ENCODE results near the gene NSD1. TPM values are rescaled to one million over a fixed set of nuclear protein-coding genes. Genes with fewer than 3 reads are reported as not detected.

Gene NSD1
- total RNA-seq, 4 donors from 2014 or later, result 61.9 to 114 (median 73.9) TPM

GRCh38 chr5:177162379-177162778 is 28.8 kb downstream of the NSD1 start:
- intact Hi-C loops (cut with DNase I), result no loop called here
- no peak for TF ChIP-seq CTCF (IDR thresholded peaks at IDR 0.05)
- no peak for TF ChIP-seq POLR2A (IDR thresholded peaks at IDR 0.05)
- Histone ChIP-seq H3K27me3 (no peaks in the 10 kb centered on the region), H3K4me1 (peaks cover 20 to 39% of the 10 kb centered on the region in 2 donors), H3K4me3 (replicated peaks in 1 of 3) (no peak overlapping the region), H3K9me3 (no peaks in the 10 kb centered on the region), H3K27ac (peak overlapping the region in 1 of 3 donors; percentile 69), H3K36me3 (peaks cover 0 to 4% of the 10 kb centered on the region in 2 donors)
- 95 to 99% methylated on average over 6 of the region's 6 CpGs for WGBS, 2 donors
- DNase-seq, result no peak

GRCh38 chr5:177163500-177163899 is 29.9 kb downstream of the NSD1 start:
- peaks cover 21 to 39% of the 10 kb centered on the region in 2 donors for H3K4me1 ChIP-seq
- DNase-seq, result no peak
- no peaks in the 10 kb centered on the region for H3K27me3 ChIP-seq
- H3K36me3 ChIP-seq, result peaks cover 0 to 4% of the 10 kb centered on the region in 2 donors
- intact Hi-C loops (cut with DNase I), result no loop called here
- 97 to 100% methylated on average over 2 of the region's 2 CpGs for WGBS, 2 donors
- no peak overlapping the region for H3K4me3 ChIP-seq (replicated peaks in 1 of 3)
- TF ChIP-seq POLR2A (IDR thresholded peaks at IDR 0.05) (no peak), CTCF (IDR thresholded peaks at IDR 0.05) (no peak)
- H3K27ac ChIP-seq, result peak overlapping the region in 2 of 3 donors; percentile 62 to 69
- no peaks in the 10 kb centered on the region for H3K9me3 ChIP-seq

- Histone ChIP-seq H3K9me3 (no peaks in the 10 kb centered on the region), H3K27ac (no peak overlapping the region), H3K4me3 (replicated peaks in 1 of 3) (no peak overlapping the region), H3K36me3 (peaks cover 0 to 4% of the 10 kb centered on the region in 2 donors), H3K27me3 (no peaks in the 10 kb centered on the region), H3K4me1 (peaks cover 5 to 14% of the 10 kb centered on the region in 2 donors)
- WGBS, 2 donors, result 57 to 70% methylated on average over 15 of the region's 15 CpGs
- DNase-seq, result no peak
- intact Hi-C loops (cut with DNase I), result no loop called here
- TF ChIP-seq CTCF (IDR thresholded peaks at IDR 0.05) (no peak), POLR2A (IDR thresholded peaks at IDR 0.05) (no peak)
These were observed 35.7 kb downstream of the NSD1 start for GRCh38 chr5:177169271-177169670.

- TF ChIP-seq CTCF (IDR thresholded peaks at IDR 0.05) (no peak), POLR2A (IDR thresholded peaks at IDR 0.05) (no peak)
- H3K27ac ChIP-seq, result peak overlapping the region in 1 of 3 donors; percentile 43
- H3K27me3 ChIP-seq, result no peaks in the 10 kb centered on the region
- no peaks in the 10 kb centered on the region for H3K36me3 ChIP-seq
- no peak overlapping the region for H3K4me3 ChIP-seq (replicated peaks in 1 of 3)
- no peaks in the 10 kb centered on the region for H3K9me3 ChIP-seq
- 72 to 82% methylated on average over 2 of the region's 2 CpGs for WGBS, 2 donors
- no peak for DNase-seq
- H3K4me1 ChIP-seq, result peaks cover 17 to 31% of the 10 kb centered on the region in 2 donors
- intact Hi-C loops (cut with DNase I), result no loop called here
These were observed 38.4 kb downstream of the NSD1 start for GRCh38 chr5:177171961-177172360.

GRCh38 chr5:177175336-177175735 is 41.8 kb downstream of the NSD1 start:
- intact Hi-C loops (cut with DNase I), result no loop called here
- WGBS, 2 donors, result 86 to 94% methylated on average over 4 of the region's 4 CpGs
- peaks cover 42 to 54% of the 10 kb centered on the region in 2 donors for H3K4me1 ChIP-seq
- H3K9me3 ChIP-seq, result no peaks in the 10 kb centered on the region
- H3K4me3 ChIP-seq (replicated peaks in 1 of 3), result no peak overlapping the region
- no peaks in the 10 kb centered on the region for H3K36me3 ChIP-seq
- no peak for DNase-seq
- no peak overlapping the region for H3K27ac ChIP-seq
- TF ChIP-seq POLR2A (IDR thresholded peaks at IDR 0.05), result no peak
- no peak for TF ChIP-seq CTCF (IDR thresholded peaks at IDR 0.05)
- H3K27me3 ChIP-seq, result no peaks in the 10 kb centered on the region

Measured in thyroid gland (tissue), 4 donors.